UCSD-AML1 (cell line): ENCODE data around the gene PNMA8B.

ENCODE experiments used
- DNase-seq: peaks from one replicate; lab custom pipeline; 2025; ENCODE audit not compliant: unreplicated experiment; lab: John Stamatoyannopoulos, UW

Gene PNMA8B

DNA sequence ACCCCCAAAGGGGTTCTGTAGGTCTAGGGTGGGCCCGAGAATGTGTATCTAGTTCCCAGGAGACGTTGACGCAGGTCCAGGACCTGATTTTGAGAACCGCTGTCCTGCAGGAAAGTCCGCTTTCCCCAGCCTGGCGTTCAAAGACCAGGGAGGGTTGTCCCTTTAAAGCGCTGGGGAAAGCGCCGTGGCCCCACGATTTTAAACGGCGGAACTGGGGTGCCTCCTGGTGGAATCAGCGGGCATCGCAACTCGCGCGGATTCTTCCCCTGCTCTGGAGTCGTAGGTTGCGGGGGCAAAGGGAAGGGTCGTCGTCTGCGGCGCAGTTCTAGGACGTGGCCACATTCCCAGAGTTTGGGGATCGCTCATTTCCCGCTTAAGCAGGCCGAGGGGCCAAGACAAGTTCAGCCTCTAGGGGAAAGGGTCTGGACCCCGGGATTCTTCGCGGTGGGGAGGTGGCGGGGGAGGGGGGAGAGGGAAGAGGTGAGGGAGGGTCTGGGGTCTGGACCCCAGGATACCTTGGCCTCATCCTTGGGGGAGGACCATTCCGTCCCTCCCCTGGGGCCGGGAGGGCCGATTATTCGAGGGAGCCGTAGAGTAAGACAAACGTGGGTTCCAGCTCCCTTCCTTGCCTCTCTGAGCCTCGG, 7.7 kb downstream of the PNMA8B start:
- peak; percentile 68 for DNase-seq

DNA sequence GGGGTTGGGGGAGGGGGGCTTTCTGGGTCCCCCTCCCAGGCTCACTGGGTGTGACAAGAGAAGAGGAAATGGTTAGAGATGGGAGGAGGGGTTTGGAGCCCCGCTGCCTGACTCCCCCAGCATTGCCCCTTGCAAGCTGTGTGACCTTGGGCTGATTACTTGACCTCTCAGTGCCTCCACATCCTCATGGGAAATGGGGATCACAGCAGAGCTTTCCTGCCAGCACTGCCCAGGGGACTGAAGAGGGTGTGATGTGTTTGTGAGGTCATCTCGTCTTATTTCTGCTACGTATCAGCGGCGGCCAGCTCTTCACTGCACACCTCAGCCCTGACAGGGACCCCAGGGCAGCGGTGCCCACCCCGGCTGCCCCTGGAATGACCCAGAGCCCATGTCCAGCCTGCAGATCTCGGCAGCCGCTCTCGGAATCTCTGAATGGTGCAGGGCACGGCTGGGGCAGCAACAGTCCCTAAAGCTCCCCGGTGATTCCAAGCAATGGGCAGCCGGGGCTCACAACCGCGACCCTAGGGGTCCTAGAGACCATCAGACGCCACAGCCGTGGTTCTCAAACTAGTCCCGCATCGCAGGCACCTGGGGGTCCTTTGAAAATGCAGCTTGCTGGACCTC, 8.4 kb downstream of the PNMA8B start:
- no peak for DNase-seq

DNA sequence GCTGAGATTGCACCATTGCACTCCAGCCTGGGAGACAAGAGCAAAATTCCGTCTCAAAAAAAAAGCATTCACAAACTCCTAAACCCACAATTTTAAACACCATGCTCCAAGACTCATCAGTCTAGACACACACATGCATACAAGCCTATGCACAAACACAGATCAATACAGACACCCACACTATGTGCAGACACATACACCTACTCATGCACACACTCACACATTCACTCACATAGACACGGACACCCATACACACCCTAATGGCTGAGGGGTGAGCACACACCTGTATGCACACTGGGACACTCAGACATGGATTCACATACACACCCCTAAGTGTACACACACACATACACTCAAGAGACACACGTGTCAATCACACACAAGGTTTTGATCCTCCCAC, 9.3 kb downstream of the PNMA8B start:
- DNase-seq: no peak

DNA sequence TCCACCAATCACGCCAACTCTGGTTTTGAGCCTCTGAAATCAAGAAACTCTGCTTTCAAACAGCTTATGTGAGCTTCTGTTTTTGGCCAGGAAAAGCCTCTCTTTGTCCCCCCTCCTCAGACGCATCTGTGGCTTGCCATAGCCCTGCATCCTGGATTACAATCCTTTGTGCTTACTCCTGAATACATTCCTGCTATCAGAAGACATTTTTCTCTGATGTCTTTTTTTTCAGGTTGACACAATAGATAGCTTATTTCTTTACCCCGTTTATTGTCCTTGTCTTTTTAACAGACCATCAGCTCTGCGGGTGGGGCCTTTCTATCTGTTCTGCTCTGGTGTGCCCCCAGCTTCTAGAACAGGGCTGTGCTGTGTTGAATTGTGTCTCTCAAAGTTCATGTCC, 11.0 kb downstream of the PNMA8B start:
- no peak for DNase-seq

DNA sequence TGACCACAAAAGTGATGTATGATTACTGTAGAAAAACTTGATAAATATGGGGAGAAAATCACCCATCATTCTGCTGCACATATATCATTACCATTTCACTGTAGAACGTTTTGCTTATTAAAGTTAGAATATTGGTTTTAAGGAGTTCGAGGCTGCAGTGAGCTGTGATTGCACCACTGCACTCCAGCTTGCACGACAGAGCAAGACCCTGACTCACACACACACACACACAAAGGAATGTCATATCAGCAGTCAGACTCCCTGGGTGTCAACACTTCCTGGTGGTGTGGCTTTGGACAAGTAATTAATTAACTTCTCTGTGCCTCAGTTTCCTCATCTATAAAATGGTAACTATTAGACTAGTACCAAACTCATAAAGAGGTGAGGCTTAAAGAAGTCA, 13.0 kb downstream of the PNMA8B start:
- DNase-seq: no peak

DNA sequence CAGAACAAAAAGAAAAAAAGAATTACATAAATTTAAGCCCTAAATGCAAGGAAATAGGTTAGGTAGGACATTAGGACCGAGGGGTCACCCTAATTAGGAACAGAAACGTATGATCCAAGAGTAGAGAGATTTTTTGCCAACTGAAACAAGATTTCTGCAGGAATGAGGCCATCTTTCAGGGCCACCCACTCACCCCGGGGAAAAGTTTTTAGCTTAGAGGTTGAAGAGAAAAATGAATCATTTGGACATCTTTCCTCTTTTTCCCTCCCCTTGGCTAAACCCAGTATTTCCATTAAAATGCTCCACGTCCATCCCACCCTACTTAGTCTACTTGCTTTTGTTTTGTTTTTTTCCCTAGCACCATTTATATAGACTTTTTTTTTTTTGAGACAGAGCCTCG, 13.7 kb downstream of the PNMA8B start:
- DNase-seq: no peak

DNA sequence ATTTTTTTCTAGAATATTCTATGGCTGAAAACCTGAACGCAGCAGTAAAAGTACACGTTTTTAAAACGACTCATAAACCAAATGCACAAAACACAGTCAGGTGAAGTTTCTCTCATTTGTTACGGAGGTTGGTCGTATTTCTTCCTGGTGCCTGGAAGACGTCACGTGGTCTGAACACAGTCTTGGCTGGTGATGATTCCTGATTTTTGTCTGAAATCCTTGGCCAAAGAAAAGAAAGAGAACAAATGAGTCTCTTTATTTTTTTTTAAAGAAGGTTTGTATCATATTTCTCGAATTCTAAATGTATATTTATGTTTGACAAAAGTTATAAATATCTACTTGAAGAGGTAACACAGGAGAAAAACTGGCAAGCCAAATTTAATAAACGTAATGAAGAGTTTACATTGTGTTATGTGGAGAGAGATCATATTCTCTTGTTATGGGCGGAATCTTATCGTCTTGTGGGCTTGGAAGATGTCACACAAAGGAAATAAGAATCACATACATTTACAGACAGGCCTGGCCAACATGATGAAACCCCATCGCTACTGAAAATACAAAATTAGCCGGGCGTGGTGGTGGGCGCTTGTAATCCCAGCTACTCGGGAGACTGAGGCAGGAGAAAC, 14.3 kb downstream of the PNMA8B start:
- DNase-seq: no peak

DNA sequence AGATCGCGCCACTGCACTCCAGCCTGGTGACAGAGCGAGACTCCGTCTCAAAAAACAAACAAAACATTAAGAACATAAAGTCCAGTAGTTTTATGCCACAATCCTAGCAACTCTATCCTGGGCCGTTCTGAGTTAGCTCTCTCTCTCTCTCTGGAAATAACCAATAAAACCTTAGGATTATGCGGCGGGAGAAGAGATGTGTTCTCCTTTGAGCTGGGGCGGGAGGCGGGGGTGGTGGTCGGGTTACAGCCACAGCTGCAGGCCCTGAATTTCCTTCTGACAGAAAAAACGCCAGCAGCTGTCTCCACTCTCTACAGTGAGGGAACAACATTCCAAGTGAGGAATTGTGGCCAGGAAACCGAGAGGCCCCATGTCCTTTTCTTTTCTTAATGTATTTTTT, 15.3 kb downstream of the PNMA8B start:
- DNase-seq: no peak

DNA sequence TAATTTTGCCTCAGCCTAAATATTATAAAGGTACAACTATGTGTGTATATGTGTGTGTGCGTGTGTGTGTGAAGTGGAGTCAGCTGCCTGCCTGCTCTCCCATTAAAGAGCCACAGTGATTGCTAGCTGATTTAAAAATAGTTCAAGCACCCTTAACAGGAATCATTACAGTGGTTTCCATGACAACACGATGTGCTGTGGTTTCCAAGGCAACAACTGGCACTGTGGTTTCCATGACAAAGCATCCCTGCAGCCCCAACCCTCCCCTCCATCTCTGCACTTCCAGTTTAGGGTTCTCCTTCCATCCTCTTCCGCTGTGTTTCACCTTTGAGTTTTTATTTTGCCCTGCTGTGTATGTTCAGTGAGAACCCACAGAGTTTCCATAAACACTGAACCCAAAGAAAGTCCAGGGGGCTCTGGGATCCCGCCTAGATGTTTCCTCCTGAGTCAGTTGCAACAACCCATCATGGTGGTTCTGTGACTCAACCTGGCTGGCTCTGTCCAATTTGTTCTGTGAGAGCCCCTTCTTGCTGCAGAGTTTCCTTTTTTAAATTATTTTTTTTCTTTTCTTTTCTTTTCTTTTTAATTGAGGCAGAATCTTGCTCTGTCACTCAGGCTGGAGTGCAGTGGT, 17.2 kb downstream of the PNMA8B start:
- DNase-seq: no peak

DNA sequence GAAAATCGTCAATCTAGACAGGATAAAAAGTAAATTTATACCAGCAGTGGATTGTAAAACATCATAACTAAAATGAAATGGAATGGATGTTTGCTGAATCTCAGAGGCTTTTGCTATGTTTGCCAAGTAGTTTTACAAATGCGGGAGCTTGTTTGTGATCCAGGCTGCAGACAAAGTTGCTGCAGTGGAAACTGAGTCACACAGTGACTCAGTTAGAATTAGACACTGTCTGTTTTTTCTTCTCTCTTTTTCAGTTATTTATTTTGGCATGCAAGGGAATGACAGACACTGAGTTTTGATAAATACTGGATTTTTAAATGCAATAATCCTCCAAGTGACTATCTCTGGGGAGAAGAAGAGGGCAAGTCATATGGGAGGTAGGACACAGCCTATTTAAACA, 19.7 kb downstream of the PNMA8B start:
- no peak for DNase-seq

DNA sequence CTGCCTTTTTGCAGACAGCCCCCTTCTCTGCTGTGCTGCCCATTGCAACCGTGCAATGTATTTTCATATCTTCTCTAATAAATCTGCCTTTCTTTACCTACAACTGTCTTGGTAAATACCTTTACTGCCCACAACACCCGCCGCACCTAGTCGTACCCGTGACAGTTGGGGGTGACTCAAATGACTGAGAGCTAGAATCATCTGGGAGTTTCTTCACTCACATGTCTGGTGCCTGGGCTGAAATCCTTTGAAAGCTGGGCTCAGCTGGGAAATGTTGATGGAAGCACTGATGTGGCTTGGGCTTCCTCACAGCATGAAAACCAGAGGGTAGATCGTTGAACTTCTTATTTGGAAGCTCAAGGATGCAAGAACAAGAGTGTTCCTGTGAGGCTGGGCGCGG, 21.5 kb downstream of the PNMA8B start:
- no peak for DNase-seq

DNA sequence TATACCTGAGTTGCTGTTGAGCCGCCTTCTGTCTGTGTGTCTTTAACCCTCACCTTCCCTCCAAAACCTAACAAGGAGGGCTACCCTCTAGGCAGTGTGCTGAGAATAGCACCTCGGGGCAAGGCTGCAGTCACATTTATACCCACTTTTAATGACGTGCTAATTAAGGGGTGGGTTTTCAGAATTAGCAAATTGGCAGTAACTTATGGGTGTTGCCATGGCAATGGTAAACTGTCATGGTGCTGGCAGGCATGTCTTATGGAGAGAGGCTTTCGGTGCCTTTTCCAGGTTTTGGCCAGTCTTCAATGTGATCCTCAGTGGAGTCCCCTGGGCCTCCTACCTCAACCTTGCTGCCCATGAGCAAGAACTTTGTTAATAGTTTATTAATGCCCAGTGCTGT, 23.1 kb downstream of the PNMA8B start:
- DNase-seq: no peak

DNA sequence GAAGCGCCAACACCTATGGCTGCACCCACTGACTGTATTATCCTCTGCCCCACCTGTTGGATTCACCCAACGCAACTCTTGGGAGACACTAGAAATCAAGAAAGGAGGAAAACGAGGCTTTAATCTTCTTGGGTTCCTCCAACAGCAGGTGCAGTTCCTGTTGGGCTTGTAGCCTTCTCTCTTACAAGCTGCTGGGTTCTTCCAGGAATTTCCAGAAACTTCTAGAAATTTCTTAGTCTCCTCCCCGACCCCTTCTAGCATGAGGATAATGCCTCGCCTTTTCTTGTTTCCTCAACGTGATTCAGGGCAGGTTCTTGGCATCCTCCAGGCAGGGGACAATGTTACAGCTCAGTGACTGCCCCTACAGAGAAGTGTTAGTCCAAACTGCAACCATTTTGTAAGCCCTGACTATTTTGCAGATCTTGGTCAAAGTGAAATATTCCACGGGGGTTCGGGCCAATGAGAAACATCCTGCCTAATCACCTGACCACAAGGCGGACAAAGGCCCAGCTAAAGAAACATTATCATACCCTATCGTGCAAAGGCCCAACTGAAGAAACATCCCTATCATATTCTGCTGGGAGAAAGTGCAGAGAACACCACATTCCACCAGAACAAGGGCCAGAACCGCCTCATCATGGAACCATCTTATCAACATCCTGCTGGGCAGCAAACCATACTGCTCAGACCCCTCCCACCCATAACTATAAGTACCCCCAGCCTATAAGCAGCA, 23.7 kb downstream of the PNMA8B start:
- DNase-seq: no peak

DNA sequence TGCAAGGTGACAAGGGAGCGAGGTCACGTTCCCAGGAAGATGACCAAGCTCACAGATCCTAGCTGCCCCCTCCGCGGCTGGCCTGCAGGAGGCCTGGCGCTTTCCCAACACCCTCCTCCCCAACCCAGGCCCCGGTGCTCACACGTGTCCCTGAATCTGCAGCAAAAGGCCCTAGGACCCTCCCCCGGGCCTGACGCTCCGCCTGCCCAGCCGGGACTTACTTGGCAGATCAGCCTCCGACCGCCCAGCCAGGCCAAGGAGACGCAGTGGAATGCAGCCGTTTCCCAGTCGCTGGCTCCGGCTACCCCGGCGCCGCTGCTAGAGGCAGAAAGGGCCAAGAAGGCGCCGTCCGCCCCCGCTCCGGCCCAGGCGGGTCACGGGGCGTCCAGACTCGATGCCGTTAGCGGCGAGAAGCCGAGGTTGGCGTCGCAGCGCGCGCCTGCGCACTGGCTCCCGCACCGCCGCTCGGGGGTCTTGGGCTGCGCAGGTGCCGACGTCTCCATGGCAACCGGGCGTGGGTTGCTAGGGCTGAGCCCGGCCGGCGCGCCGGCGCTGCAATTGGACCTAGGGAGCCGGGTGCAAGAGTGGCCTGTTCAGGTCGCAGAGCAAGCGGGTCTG, 24.4 kb downstream of the PNMA8B start, which contains the start of gene PNMA8A:
Gene PNMA8A (minus strand): TSS at position 448 of the 618 bp plus-strand sequence. CDS start 528 bp downstream, outside the sequence.
- DNase-seq: no peak

DNA sequence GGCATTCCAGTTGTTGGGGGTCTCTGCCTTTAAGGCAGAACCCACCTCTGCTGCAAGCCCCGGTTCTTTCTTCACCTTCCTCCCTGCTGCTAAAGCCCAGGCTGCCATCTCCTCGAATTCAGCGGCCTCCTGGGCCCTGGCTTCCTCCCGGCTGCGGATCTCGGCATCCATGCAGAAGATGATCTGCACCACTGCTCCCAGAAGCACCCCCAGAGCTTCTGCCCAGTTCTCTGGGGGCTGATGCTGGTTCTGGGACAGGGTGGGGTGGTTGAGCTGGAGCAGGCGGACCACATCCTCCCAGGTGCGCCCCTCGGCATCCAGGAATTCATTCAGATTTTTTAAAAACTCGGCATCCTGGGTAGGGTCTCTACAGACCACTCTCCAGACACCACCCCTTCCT, 25.3 kb downstream of the PNMA8B start:
- no peak for DNase-seq

DNA sequence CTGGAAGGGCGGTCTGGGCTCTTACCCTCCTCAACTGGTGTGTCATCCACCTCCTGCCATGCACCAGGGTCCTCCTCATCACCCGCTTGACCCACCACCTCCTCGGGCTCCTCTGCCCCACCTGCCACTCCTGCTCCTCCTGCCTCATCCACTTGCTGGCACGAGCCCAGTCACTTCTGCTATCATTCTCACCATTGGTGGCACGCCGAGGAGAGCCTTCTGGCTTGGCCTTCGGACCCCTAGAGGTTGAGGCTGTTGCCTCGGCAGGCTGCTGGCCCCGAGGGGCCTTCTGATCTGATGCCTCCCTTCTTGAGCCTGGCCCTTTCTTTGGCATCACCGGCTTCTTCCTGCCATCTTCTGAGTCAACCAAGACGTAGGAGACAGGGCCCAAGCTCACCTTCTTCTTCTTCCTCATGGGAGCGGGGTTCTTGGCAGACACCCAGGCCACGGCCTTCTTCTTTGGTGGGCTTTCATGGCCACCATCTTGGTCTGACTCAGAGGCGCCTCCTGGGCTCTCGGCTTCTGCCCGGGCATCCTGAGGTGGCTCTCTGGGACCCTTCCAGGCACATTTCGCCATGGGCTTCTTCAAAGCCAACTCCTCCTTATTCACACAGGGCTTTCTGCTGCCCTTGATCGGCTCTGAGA, 26.0 kb downstream of the PNMA8B start:
- DNase-seq: no peak

DNA sequence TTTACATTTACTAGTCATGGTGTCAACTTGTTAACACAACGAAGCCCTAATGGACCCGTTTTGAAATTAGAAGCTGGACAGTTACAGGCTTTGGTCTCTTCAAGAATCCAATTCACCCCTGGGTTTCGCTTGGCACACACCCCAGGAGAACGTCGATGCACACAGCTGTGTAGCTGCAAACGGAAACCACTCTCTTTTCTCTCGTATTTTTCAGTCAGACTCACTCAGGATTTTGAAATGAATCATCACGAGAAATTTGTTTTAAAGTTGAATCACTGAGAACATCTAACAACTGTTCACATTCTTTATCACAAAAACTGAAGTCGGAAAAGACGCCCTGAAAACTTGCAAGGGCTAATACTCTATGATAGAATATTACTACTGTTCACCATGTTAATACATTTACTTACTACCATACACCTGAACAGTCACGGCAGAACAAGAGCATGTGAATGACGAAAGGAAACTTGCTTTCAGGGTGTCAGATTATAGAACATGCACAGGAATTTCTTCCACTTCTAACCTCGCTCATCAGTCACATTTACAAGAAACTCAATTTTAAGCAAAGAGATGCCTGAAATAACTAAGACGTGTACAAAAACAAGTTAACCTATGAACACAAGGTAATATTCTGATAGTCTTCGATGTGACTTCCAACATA, 29.0 kb downstream of the PNMA8B start:
- DNase-seq: no peak

DNA sequence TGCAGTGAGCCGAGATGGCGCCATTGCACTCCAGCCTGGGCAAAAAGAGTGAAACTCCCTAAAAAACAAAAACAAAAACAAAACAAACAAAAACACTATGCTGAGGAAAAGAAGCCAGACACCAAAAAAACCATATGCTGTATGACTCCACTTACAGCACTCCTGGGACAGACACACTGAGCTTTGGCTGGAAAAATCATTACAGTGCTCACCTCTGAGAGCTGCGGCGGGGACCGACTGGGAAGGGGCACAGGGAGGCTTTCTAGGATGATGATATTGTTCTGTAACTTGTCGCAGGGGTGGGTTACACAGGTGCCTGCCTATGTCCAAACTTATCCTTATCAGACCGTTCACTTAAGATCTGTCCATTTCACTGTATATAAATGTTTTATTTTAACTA, 32.2 kb downstream of the PNMA8B start:
- DNase-seq: no peak

DNA sequence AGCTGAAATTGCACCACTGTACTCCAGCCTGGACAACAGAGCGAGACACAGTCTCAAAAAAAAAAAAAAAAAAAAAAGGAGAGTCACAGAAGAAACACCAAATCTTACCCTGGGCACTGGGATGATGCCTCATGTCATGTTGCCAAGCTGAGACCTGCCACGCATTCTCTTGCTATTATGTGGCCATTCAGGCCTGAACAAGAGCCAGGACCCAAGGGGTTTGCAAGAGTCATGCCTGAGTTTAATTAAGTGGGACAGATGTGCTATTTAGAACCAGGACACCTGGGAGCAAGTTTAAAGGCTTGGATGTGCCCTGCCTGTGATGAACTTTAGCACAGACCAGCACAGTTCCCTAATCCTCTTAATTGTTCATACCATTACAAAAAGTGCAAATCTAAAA, 34.1 kb downstream of the PNMA8B start:
- DNase-seq: no peak

DNA sequence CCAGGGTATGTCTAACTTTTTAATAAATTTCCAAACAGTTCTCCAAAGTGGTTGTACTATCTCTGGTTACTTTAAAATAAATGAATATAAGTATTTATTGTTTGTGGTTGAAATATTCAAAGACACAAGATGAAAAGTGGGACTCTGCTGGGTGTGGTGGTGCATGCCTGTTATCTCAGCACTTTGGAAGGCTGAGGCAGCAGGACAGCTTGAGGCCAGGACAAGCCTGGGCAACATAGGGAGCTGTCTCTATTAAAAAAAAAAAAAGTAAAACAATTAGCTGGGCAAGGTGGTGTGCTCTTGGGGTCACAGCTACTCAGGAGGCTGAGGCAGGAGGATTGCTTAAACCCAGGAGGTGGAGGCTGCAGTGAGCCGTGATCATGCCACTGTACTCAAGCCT, 34.7 kb downstream of the PNMA8B start:
- no peak for DNase-seq
